ENCODE data around the gene CHD9.

DNA sequence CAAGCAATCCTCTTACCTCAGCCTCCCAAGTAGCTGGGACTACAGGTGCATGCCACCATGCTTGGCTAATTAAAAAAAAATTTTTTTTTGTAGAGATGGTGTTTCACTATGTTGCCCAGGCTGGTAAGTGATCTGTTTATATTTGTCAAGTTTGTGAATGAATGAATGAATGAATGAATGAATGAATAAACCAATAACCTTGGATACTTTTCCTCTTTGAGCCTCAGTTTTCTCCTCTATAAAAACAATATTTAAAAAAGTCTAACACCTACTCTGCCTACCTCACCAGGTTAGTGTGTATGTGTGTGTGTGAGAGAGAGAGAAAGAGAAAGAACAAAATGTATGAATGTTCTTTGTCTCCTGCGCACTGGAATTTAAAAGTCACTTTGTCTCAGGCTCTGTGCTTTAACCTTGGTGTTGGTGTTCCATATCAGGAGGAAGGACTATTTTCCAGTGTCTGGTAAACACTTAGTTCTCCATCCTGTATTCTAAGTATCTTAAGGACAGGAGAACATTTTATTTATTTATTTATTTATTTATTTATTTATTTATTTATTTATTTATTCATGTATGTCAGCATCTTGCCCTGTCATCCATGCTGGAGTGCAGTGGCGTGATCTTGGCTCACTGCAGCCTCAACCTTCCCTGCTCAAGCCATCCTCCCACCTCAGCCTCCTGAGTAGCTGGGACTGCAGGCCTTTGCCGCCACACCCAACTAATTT lies 27.1 kb downstream of the CHD9 start:
- TF ChIP-seq, protein P1, sequence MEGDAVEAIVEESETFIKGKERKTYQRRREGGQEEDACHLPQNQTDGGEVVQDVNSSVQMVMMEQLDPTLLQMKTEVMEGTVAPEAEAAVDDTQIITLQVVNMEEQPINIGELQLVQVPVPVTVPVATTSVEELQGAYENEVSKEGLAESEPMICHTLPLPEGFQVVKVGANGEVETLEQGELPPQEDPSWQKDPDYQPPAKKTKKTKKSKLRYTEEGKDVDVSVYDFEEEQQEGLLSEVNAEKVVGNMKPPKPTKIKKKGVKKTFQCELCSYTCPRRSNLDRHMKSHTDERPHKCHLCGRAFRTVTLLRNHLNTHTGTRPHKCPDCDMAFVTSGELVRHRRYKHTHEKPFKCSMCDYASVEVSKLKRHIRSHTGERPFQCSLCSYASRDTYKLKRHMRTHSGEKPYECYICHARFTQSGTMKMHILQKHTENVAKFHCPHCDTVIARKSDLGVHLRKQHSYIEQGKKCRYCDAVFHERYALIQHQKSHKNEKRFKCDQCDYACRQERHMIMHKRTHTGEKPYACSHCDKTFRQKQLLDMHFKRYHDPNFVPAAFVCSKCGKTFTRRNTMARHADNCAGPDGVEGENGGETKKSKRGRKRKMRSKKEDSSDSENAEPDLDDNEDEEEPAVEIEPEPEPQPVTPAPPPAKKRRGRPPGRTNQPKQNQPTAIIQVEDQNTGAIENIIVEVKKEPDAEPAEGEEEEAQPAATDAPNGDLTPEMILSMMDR (IDR thresholded peaks at IDR 0.05; ENCODE audit: insufficient read depth, low read depth, low read length): no peak
- no peak for TF ChIP-seq EZH2 (IDR thresholded peaks at IDR 0.05; ENCODE audit: insufficient read depth, low read length)

All from astrocyte (in vitro differentiated cells and primary cell).